Endothelial cell of umbilical vein (primary cell): ENCODE data around the gene WDR82. TPM values are rescaled to one million over a fixed set of nuclear protein-coding genes. Genes with fewer than 3 reads are reported as not detected.

Experiments
- BruUV-seq: library from RNA; stranded (reverse); fragments of 400-500 nt; replicated peaks from 2 replicates; lab custom pipeline; 2021; lab: Mats Ljungman, UMichigan
- CTCF ChIA-PET: fragments of 300-600, 350-600 bp; sonication (Branson Sonifier 250); formaldehyde crosslinking; loops from one replicate; lab custom pipeline; 2021; ENCODE audit warnings: antibody characterized with exemption, inconsistent platforms; lab: Charles Lee
- POLR2A ChIA-PET: fragments of 300-600, 350-600 bp; sonication (Branson Sonifier 250); formaldehyde crosslinking; loops from one replicate; lab custom pipeline; 2021; ENCODE audit warnings: antibody characterized with exemption, inconsistent platforms; lab: Charles Lee
- DNase-seq: peaks from one replicate; pipeline ENCODE4 v3.0.0-alpha.2; 2011; ENCODE audit warnings: low read depth, low spot score
- FAIRE-seq: peaks from 2 replicates; lab custom pipeline; 2011; peaks lifted over from hg19 to GRCh38; lab: Jason Lieb, UNC
- H2AFZ ChIP-seq: 2 replicates; pipeline ENCODE4 v1.6.0; 2012; ENCODE audit warnings: low read depth, low read length, control low read depth, inconsistent platforms
- H3K27ac ChIP-seq: 2 replicates; pipeline ENCODE4 v1.5.1; 2011; ENCODE audit warnings: low read depth, mild to moderate bottlenecking, control low read depth, low read length, moderate library complexity; ENCODE audit not compliant: insufficient read depth
- H3K27me3 ChIP-seq, 2 experiments: 2 replicates each; pipeline versions ENCODE4 v1.6.0 to v1.6.1; 2011; ENCODE audit warnings: low read length in 2 of 2, mixed read lengths in 1 of 2; ENCODE audit not compliant: control insufficient read depth in 2 of 2, insufficient read depth in 2 of 2
- H3K36me3 ChIP-seq, 2 experiments: 2 replicates in 1 of 2; 3 replicates in 1 of 2; pipeline ENCODE4 v1.5.1; 2011; ENCODE audit warnings: low read length in 2 of 2, mild to moderate bottlenecking in 1 of 2, moderate library complexity in 1 of 2; ENCODE audit not compliant: control insufficient read depth in 2 of 2, insufficient read depth in 2 of 2; ENCODE audit errors: extremely low read depth in 1 of 2
- H3K4me1 ChIP-seq: 3 replicates; pipeline ENCODE4 v1.5.1; 2011; ENCODE audit warnings: mild to moderate bottlenecking, low read length; ENCODE audit not compliant: control insufficient read depth, insufficient read depth; ENCODE audit errors: extremely low read depth
- H3K4me2 ChIP-seq: 2 replicates; pipeline ENCODE4 v1.6.1; 2011; ENCODE audit warnings: low read length, control low read depth, mixed read lengths; ENCODE audit not compliant: insufficient read depth
- H3K4me3 ChIP-seq, 3 experiments: fragments of 200-600 bp in 1 of 3; sonication (generic), shearing (Covaris generic) in 1 of 3; replicated peaks in 1 of 3; 2 replicates each; pipeline ENCODE4 v1.5.1; 2011 to 2016; ENCODE audit warnings: control low read depth in 3 of 3, low read length in 3 of 3, mild to moderate bottlenecking in 2 of 3, inconsistent platforms in 1 of 3, low read depth in 1 of 3, moderate library complexity in 1 of 3; ENCODE audit not compliant: insufficient read depth in 1 of 3
- H3K79me2 ChIP-seq: 2 replicates; pipeline ENCODE4 v1.6.0; 2012; ENCODE audit warnings: low read length, inconsistent platforms; ENCODE audit not compliant: control insufficient read depth, insufficient read depth
- H3K9ac ChIP-seq: replicated peaks from 2 replicates; pipeline ENCODE3; 2011; ENCODE audit warnings: low read length, control low read depth; ENCODE audit not compliant: insufficient read depth; ENCODE audit errors: extremely low read depth
- H3K9me1 ChIP-seq: replicated peaks from 3 replicates; pipeline ENCODE4 v1.6.0; 2011; ENCODE audit warnings: mild to moderate bottlenecking, low read length; ENCODE audit not compliant: control insufficient read depth, insufficient read depth; ENCODE audit errors: extremely low read depth
- H3K9me3 ChIP-seq: replicated peaks from 2 replicates; pipeline ENCODE4 v1.5.1; 2012; ENCODE audit warnings: low read length, inconsistent platforms; ENCODE audit not compliant: control insufficient read depth, insufficient read depth
- H4K20me1 ChIP-seq: replicated peaks from 2 replicates; pipeline ENCODE3; 2011; ENCODE audit warnings: mild to moderate bottlenecking, low read length; ENCODE audit not compliant: control insufficient read depth, insufficient read depth; ENCODE audit errors: extremely low read depth
- CTCF ChIP-seq, 2 donors: IDR thresholded peaks; 1 replicate in 1 of 2; 2 replicates in 1 of 2; pipeline ENCODE4 v1.5.1; 2011; ENCODE audit warnings: low read length in 2 of 2, mild to moderate bottlenecking in 2 of 2, moderate library complexity in 2 of 2, control low read depth in 1 of 2, inconsistent platforms in 1 of 2, low read depth in 1 of 2; ENCODE audit not compliant: insufficient read depth in 1 of 2; ENCODE audit errors: extremely low read depth in 1 of 2
- EZH2 ChIP-seq: IDR thresholded peaks from 2 replicates; pipeline ENCODE4 v1.6.1; 2012; ENCODE audit warnings: borderline replicate concordance, low read depth, mild to moderate bottlenecking, moderate library complexity, low read length, inconsistent platforms; ENCODE audit not compliant: severe bottlenecking
- FOS ChIP-seq: IDR thresholded peaks from 2 replicates; pipeline ENCODE4 v1.6.1; 2011; ENCODE audit warnings: mild to moderate bottlenecking, low read length, moderate library complexity, borderline replicate concordance; ENCODE audit not compliant: insufficient read depth
- GATA2 ChIP-seq: IDR thresholded peaks from 2 replicates; pipeline ENCODE4 v1.7.0; 2011; ENCODE audit warnings: low read depth, mild to moderate bottlenecking, moderate library complexity, mixed read lengths, low read length; ENCODE audit not compliant: insufficient read length, insufficient read depth
- JUN ChIP-seq: IDR thresholded peaks from 2 replicates; pipeline ENCODE4 v1.6.1; 2011; ENCODE audit warnings: borderline replicate concordance, low read depth; ENCODE audit not compliant: insufficient read length, insufficient read depth
- MAX ChIP-seq: IDR thresholded peaks from 2 replicates; pipeline ENCODE4 v1.6.1; 2011; ENCODE audit not compliant: insufficient read depth, insufficient read length
- MYC ChIP-seq: IDR thresholded peaks from one replicate; pipeline ENCODE4 v1.6.1; 2011; ENCODE audit warnings: mild to moderate bottlenecking, low read depth, low read length
- POLR2A ChIP-seq: IDR thresholded peaks from 2 replicates; pipeline ENCODE4 v1.6.1; 2012; ENCODE audit warnings: low read depth, mild to moderate bottlenecking, control low read depth, low read length
- POLR2AphosphoS5 ChIP-seq: IDR thresholded peaks from 2 replicates; pipeline ENCODE4 v1.6.1; 2012; ENCODE audit warnings: low read depth, mild to moderate bottlenecking, control low read depth, low read length, moderate library complexity; ENCODE audit not compliant: insufficient read depth
- dilution Hi-C: fragments of 300-500 bp; cut with MboI; formaldehyde crosslinking; loops from one replicate; pipeline ENCODE4 v1.15.0; 2019; ENCODE audit warnings: low sequenced_read_pairs; ENCODE audit not compliant: extremely low pct_ligation_motif_present
- intact Hi-C: fragments of 100-400 bp; cut with micrococcal nuclease; formaldehyde crosslinking; loops from one replicate; pipeline ENCODE4 v1.10.0; 2022
- polyA plus RNA-seq, 4 experiments: library from polyadenylated mRNA; depleted of rRNA in 3 of 4; stranded (reverse) in 3 of 4; unstranded in 1 of 4; fragments of >200 nt; gene quantifications; 2 replicates each; pipeline versions ENCODE4 v1.2.1 to v1.2.3, GENCODE V29; 2011 to 2012; ENCODE audit warnings: missing spikeins in 1 of 4
- total RNA-seq: library from RNA; stranded (reverse); gene quantifications from 2 replicates; pipeline ENCODE4 v1.2.3, GENCODE V29; 2021

The WDR82 gene
- total and polyA plus RNA-seq, 2 donors (not counting 3 experiments of a cell fraction or from before 2014, with no cell fraction given): 39.9 to 71.3 TPM

GRCh38 chr3:52240059-52240885 is 38.2 kb downstream of the WDR82 start:
- Histone ChIP-seq H3K9me3 (no peaks in the 10 kb centered on the region), H3K9me1 (no peaks in the 10 kb centered on the region), H2AFZ (no peak overlapping the region), H3K27me3 (no peaks in the 10 kb centered on the region), H3K9ac (no peak overlapping the region), H3K36me3 (no peaks in the 10 kb centered on the region), H3K4me3 (peak overlapping the region in 1 of 3 experiments; percentile 54), H3K4me1 (peaks cover 34% of the 10 kb centered on the region), H4K20me1 (no peaks in the 10 kb centered on the region), H3K79me2 (peaks cover 34% of the 10 kb centered on the region), H3K4me2 (peak overlapping the region; percentile 49), H3K27ac (no peak overlapping the region)
- DNase-seq (no peak), FAIRE-seq (no peak)
- TF ChIP-seq MAX (no peak), JUN (no peak), POLR2A (no peak), CTCF (IDR thresholded peaks at IDR 0.05; ENCODE audit: extremely low read depth in 1 of 2, insufficient read depth in 1 of 2, low read depth in 1 of 2, low read length in 2 of 2) (no peak), GATA2 (no peak), FOS (no peak), EZH2 (no peak), POLR2AphosphoS5 (no peak), MYC (no peak)
- dilution Hi-C loops: no loop called here
- intact Hi-C loops: no loop called here
- no TSS peak for BruUV-seq
- ChIA-PET POLR2A (interaction anchor here (0.8 kb wide), 1 partner anchor 39 kb away, joined by 3 read pairs; no protein-coding TSS in a partner anchor), CTCF (interaction anchor here (0.6 to 7.3 kb wide), 11 partner anchors 8 to 99 kb away, joined by 3 to 104 read pairs (median 4); partner anchors contain the start of genes GLYCTK, TLR9 and WDR82)
